Hepatocyte (in vitro differentiated cells): Measurements from ENCODE around the gene DNLZ. TPM values are rescaled to one million over a fixed set of nuclear protein-coding genes. Genes with fewer than 3 reads are reported as not detected.

Experiments
- DNase-seq: peaks from one replicate; pipeline ENCODE4 v3.0.0-alpha.2; 2016; ENCODE audit warnings: low spot score
- H2AFZ ChIP-seq: fragments of 200-600 bp; sonication (generic); 2 replicates; pipeline ENCODE4 v1.6.0; 2016; ENCODE audit warnings: antibody characterized with exemption, mild to moderate bottlenecking
- H3K27ac ChIP-seq: fragments of 200-600 bp; sonication (generic); 2 replicates; pipeline ENCODE4 v1.5.1; 2016; ENCODE audit warnings: mild to moderate bottlenecking
- H3K27me3 ChIP-seq: fragments of 200-600 bp; sonication (generic); 2 replicates; pipeline ENCODE4 v1.6.1; 2016
- H3K36me3 ChIP-seq: fragments of 200-600 bp; sonication (generic); replicated peaks from 2 replicates; pipeline ENCODE4 v1.5.1; 2016; ENCODE audit warnings: low read depth; ENCODE audit not compliant: insufficient read depth
- H3K4me1 ChIP-seq: fragments of 200-600 bp; sonication (generic); 2 replicates; pipeline ENCODE4 v1.5.1; 2016; ENCODE audit warnings: mild to moderate bottlenecking, moderate library complexity; ENCODE audit not compliant: insufficient read depth
- H3K4me2 ChIP-seq: fragments of 200-600 bp; sonication (generic); 2 replicates; pipeline ENCODE4 v1.6.0; 2016
- H3K4me3 ChIP-seq: fragments of 200-600 bp; sonication (generic); 2 replicates; pipeline ENCODE4 v1.5.1; 2016; ENCODE audit warnings: mild to moderate bottlenecking
- H3K79me2 ChIP-seq: fragments of 200-600 bp; sonication (generic); 2 replicates; pipeline ENCODE4 v1.6.0; 2017; ENCODE audit warnings: mild to moderate bottlenecking
- H3K9me2 ChIP-seq: fragments of 200-600 bp; sonication (generic); replicated peaks from 2 replicates; pipeline ENCODE4 v1.6.0; 2017; ENCODE audit warnings: mild to moderate bottlenecking; ENCODE audit not compliant: insufficient read depth
- H3K9me3 ChIP-seq: fragments of 200-600 bp; sonication (generic); 2 replicates; pipeline ENCODE4 v1.5.1; 2016; ENCODE audit warnings: low read depth, mild to moderate bottlenecking
- H4K20me1 ChIP-seq: fragments of 200-600 bp; sonication (generic); 2 replicates; pipeline ENCODE4 v1.6.0; 2016; ENCODE audit warnings: mild to moderate bottlenecking; ENCODE audit not compliant: insufficient read depth, poor library complexity, severe bottlenecking
- CTCF ChIP-seq: fragments of 200-600 bp; sonication (generic); IDR thresholded peaks from 2 replicates; pipeline ENCODE4 v1.5.1; 2016; ENCODE audit warnings: antibody characterized with exemption, mild to moderate bottlenecking; ENCODE audit not compliant: poor library complexity
- EZH2 ChIP-seq: fragments of 200-600 bp; sonication (generic); IDR thresholded peaks from 2 replicates; pipeline ENCODE4 v1.6.1; 2016; ENCODE audit warnings: antibody characterized with exemption, mild to moderate bottlenecking, borderline replicate concordance
- EZH2phosphoT487 ChIP-seq: fragments of 200-600 bp; sonication (generic); IDR thresholded peaks from one replicate; pipeline ENCODE4 v1.6.1; 2018; ENCODE audit warnings: antibody characterized with exemption, mild to moderate bottlenecking, low read depth, moderate library complexity; ENCODE audit not compliant: unreplicated experiment, severe bottlenecking
- WGBS: methylation state at CpG from one replicate; pipeline ENCODE4 v1.1.6; 2016; ENCODE audit warnings: low lambda C conversion rate; ENCODE audit errors: missing lambda C conversion rate; 5-methylcytosine and 5-hydroxymethylcytosine counted together
- polyA plus RNA-seq: library from polyadenylated mRNA; unstranded; fragments of >200 nt; fragmentation: Nextera tagmentation; extraction: Ambion mirVana; gene quantifications from 2 replicates; pipeline ENCODE4 v1.2.1, GENCODE V29; 2016
- total RNA-seq: library from RNA; depleted of rRNA; stranded (reverse); fragments of >200 nt; gene quantifications from 2 replicates; pipeline ENCODE4 v1.2.3, GENCODE V29; 2014

DNLZ gene
- total and polyA plus RNA-seq, 2 experiments from 2014 or later = 21.5 to 24.3 TPM

GRCh38 chr9:136361047-136361753, 2.3 kb downstream of the DNLZ start:
- peak overlapping the region; percentile 8 for H3K4me2 ChIP-seq
- no peaks in the 10 kb centered on the region for H4K20me1 ChIP-seq
- no peak overlapping the region for H2AFZ ChIP-seq
- TF ChIP-seq CTCF (no peak), EZH2 (no peak), EZH2phosphoT487 (no peak)
- no peaks in the 10 kb centered on the region for H3K27me3 ChIP-seq
- no peak overlapping the region for H3K4me3 ChIP-seq
- H3K27ac ChIP-seq = peak overlapping the region; percentile 55
- no peak for DNase-seq
- no peaks in the 10 kb centered on the region for H3K9me2 ChIP-seq
- no peaks in the 10 kb centered on the region for H3K36me3 ChIP-seq
- 60% methylated on average over 42 of the region's 43 CpGs for WGBS
- peaks cover 6% of the 10 kb centered on the region for H3K4me1 ChIP-seq
- H3K9me3 ChIP-seq = no peaks in the 10 kb centered on the region
- H3K79me2 ChIP-seq = no peaks in the 10 kb centered on the region

GRCh38 chr9:136359774-136360718, 3.5 kb downstream of the DNLZ start:
- H3K4me2 ChIP-seq = no peak overlapping the region
- TF ChIP-seq CTCF (no peak), EZH2phosphoT487 (no peak), EZH2 (no peak)
- 95% methylated on average over 28 of the region's 38 CpGs for WGBS
- no peaks in the 10 kb centered on the region for H3K36me3 ChIP-seq
- no peak overlapping the region for H3K4me3 ChIP-seq
- no peaks in the 10 kb centered on the region for H3K27me3 ChIP-seq
- peaks cover 6% of the 10 kb centered on the region for H3K4me1 ChIP-seq
- DNase-seq = no peak
- H3K9me3 ChIP-seq = no peaks in the 10 kb centered on the region
- no peaks in the 10 kb centered on the region for H3K79me2 ChIP-seq
- no peaks in the 10 kb centered on the region for H4K20me1 ChIP-seq
- H3K9me2 ChIP-seq = no peaks in the 10 kb centered on the region
- no peak overlapping the region for H3K27ac ChIP-seq
- no peak overlapping the region for H2AFZ ChIP-seq

- Histone ChIP-seq H3K9me3 (no peaks in the 10 kb centered on the region), H3K79me2 (no peaks in the 10 kb centered on the region), H3K9me2 (no peaks in the 10 kb centered on the region), H4K20me1 (no peaks in the 10 kb centered on the region), H3K4me3 (no peak overlapping the region), H3K27ac (no peak overlapping the region), H3K27me3 (no peaks in the 10 kb centered on the region), H2AFZ (no peak overlapping the region), H3K4me2 (no peak overlapping the region), H3K4me1 (peaks cover 15% of the 10 kb centered on the region), H3K36me3 (no peaks in the 10 kb centered on the region)
- WGBS = 88% methylated on average over 2 of the region's 2 CpGs
- TF ChIP-seq EZH2 (no peak), CTCF (no peak), EZH2phosphoT487 (no peak)
- DNase-seq = no peak
These were observed 4.7 kb downstream of the DNLZ start for GRCh38 chr9:136358888-136359287.
